HepG2 (cell line): ENCODE data around the gene PRKAB1. TPM values are rescaled to one million over a fixed set of nuclear protein-coding genes. Genes with fewer than 3 reads are reported as not detected.

Source experiments
- HNRNPH1 ChIP-seq: fragments of 200-400 bp; formaldehyde crosslinking; optimal IDR thresholded peaks from 2 replicates; pipeline ENCODE3; 2017; ENCODE audit warnings: mild to moderate bottlenecking, low read depth, low read length
- NKX3-1 ChIP-seq: sonication (generic); formaldehyde crosslinking; IDR thresholded peaks from 2 replicates; pipeline ENCODE4 v1.5.0; 2020; ENCODE audit warnings: missing genetic modification reagents
- RXRB ChIP-seq: IDR thresholded peaks from 2 replicates; pipeline ENCODE4 v1.6.1; 2016; ENCODE audit warnings: borderline replicate concordance, missing genetic modification reagents, missing compliant biosample characterization
- SMAD1 ChIP-seq: sonication (generic); formaldehyde crosslinking; IDR thresholded peaks from 2 replicates; pipeline ENCODE4 v1.4.0; 2020; ENCODE audit warnings: missing genetic modification reagents, low read depth, mild to moderate bottlenecking, borderline replicate concordance
- STAT5B ChIP-seq: sonication (generic); formaldehyde crosslinking; IDR thresholded peaks from 2 replicates; pipeline ENCODE4 v1.4.0; 2020; ENCODE audit warnings: missing genetic modification reagents
- ZBTB20 ChIP-seq: sonication (generic); formaldehyde crosslinking; IDR thresholded peaks from 2 replicates; pipeline ENCODE4 v1.8.1; 2023; ENCODE audit warnings: missing genetic modification reagents, low read depth, mild to moderate bottlenecking, borderline replicate concordance
- ZFP36L1 ChIP-seq: sonication (generic); formaldehyde crosslinking; IDR thresholded peaks from 2 replicates; pipeline ENCODE4 v1.8.0; 2022; ENCODE audit warnings: mild to moderate bottlenecking, missing genetic modification reagents, moderate library complexity
- ZKSCAN5 ChIP-seq: sonication (generic); formaldehyde crosslinking; IDR thresholded peaks from 2 replicates; pipeline ENCODE4 v1.5.1; 2020; ENCODE audit warnings: mild to moderate bottlenecking, missing genetic modification reagents
- ZNF124 ChIP-seq: sonication (generic); formaldehyde crosslinking; IDR thresholded peaks from 2 replicates; pipeline ENCODE4 v1.4.0; 2020; ENCODE audit warnings: missing genetic modification reagents
- ZNF563 ChIP-seq: sonication (generic); formaldehyde crosslinking; IDR thresholded peaks from 2 replicates; pipeline ENCODE4 v1.8.0; 2022; ENCODE audit warnings: mild to moderate bottlenecking, moderate library complexity, missing genetic modification reagents
- ZNF782 ChIP-seq: sonication (generic); formaldehyde crosslinking; IDR thresholded peaks from 2 replicates; pipeline ENCODE4 v1.4.0; 2020; ENCODE audit warnings: missing genetic modification reagents, mild to moderate bottlenecking, borderline replicate concordance
- ZNF83 ChIP-seq: sonication (generic); formaldehyde crosslinking; IDR thresholded peaks from 2 replicates; pipeline ENCODE4 v1.4.0; 2020; ENCODE audit warnings: missing genetic modification reagents, mild to moderate bottlenecking, borderline replicate concordance
- polyA plus RNA-seq, 8 experiments: library from polyadenylated mRNA; depleted of rRNA in 3 of 8; stranded (reverse) in 7 of 8; unstranded in 1 of 8; fragments of >200 nt; fragmentation: Illumina TruSeq in 4 of 8; extraction: Trizol in 4 of 8; gene quantifications; 2 replicates each; pipeline versions ENCODE4 v1.2.1 to v1.2.3, GENCODE V29; 2011 to 2016; ENCODE audit warnings: low read depth in 4 of 8, missing spikeins in 1 of 8, mixed read lengths in 1 of 8; ENCODE audit not compliant: insufficient read depth in 1 of 8
- total RNA-seq, 5 experiments: library from RNA; depleted of rRNA; stranded (reverse); fragments of >200 nt; fragmentation: Illumina TruSeq; extraction: Trizol; gene quantifications; 2 replicates each; pipeline ENCODE4 v1.2.3, GENCODE V29; 2016; ENCODE audit warnings: low read depth in 1 of 5
- TF ChIP-seq, protein P1 (sequence below), 2 experiments: sonication (generic) in 1 of 2; formaldehyde crosslinking in 1 of 2; IDR thresholded peaks; 2 replicates each; pipeline versions ENCODE4 v1.6.1 to v1.9.0; 2014 to 2022; ENCODE audit warnings: antibody characterized with exemption in 1 of 2, borderline replicate concordance in 1 of 2, inconsistent platforms in 1 of 2, low read depth in 1 of 2, missing genetic modification reagents in 1 of 2
- TF ChIP-seq, protein P2 (sequence below): sonication (generic); formaldehyde crosslinking; IDR thresholded peaks from 2 replicates; pipeline ENCODE4 v1.4.0; 2020; ENCODE audit warnings: missing genetic modification reagents
- TF ChIP-seq, protein P3 (sequence below): sonication (generic); formaldehyde crosslinking; IDR thresholded peaks from 2 replicates; pipeline ENCODE4 v1.5.1; 2020; ENCODE audit warnings: missing genetic modification reagents, mild to moderate bottlenecking, borderline replicate concordance
- TF ChIP-seq, protein P4 (sequence below): sonication (generic); formaldehyde crosslinking; IDR thresholded peaks from 2 replicates; pipeline ENCODE4 v1.8.0; 2022; ENCODE audit warnings: mild to moderate bottlenecking, missing genetic modification reagents, borderline replicate concordance

PRKAB1 gene
- total and polyA plus RNA-seq, 2 of the 13 experiments (the other 11 are each of a cell fraction or from before 2014, with no cell fraction given): 28.4 to 35.5 TPM

DNA sequence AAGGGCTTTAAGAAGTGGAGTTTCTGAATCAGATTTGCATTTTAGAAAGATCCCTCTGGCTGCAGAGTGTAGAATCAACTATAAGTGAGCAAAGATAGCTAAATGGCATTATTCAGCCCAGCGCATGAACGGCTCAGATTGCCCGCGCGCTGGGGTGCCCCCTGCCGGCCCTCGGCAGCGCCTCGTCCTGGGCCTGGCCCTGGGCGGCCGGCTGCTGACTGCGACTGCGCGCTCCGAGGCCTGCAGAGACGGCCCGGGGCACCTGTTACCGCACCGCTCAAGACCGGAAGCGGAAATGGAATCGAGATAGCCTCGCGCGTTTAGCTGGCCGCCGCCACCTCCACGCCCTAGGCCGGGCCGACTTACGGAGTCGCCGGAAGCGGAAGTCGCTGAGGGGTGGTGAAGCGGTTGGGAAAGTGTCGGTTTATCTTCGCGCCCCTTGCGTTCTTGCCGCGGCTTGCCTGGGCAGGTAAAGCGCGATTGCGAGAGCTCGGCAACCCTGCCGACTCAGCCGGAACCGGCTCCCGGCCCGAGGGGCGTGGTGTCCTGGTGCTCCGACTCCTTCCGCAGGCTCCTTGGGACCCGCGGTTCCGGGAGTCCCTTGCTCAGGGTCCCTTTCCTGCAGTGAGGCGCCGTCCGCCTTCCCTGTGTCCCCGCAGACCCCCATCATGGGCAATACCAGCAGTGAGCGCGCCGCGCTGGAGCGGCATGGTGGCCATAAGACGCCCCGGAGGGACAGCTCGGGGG lies at the start of gene PRKAB1 (continued):
- TF ChIP-seq, protein P1, sequence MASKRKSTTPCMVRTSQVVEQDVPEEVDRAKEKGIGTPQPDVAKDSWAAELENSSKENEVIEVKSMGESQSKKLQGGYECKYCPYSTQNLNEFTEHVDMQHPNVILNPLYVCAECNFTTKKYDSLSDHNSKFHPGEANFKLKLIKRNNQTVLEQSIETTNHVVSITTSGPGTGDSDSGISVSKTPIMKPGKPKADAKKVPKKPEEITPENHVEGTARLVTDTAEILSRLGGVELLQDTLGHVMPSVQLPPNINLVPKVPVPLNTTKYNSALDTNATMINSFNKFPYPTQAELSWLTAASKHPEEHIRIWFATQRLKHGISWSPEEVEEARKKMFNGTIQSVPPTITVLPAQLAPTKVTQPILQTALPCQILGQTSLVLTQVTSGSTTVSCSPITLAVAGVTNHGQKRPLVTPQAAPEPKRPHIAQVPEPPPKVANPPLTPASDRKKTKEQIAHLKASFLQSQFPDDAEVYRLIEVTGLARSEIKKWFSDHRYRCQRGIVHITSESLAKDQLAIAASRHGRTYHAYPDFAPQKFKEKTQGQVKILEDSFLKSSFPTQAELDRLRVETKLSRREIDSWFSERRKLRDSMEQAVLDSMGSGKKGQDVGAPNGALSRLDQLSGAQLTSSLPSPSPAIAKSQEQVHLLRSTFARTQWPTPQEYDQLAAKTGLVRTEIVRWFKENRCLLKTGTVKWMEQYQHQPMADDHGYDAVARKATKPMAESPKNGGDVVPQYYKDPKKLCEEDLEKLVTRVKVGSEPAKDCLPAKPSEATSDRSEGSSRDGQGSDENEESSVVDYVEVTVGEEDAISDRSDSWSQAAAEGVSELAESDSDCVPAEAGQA (IDR thresholded peaks at IDR 0.05; ENCODE audit: low read depth): peak; percentile 80; the same call in 1 of the 2 replicates
- TF ChIP-seq, protein P1 (CRISPR knock-in tag; IDR thresholded peaks at IDR 0.05; ENCODE audit: borderline replicate concordance): no peak
- TF ChIP-seq, protein P2, sequence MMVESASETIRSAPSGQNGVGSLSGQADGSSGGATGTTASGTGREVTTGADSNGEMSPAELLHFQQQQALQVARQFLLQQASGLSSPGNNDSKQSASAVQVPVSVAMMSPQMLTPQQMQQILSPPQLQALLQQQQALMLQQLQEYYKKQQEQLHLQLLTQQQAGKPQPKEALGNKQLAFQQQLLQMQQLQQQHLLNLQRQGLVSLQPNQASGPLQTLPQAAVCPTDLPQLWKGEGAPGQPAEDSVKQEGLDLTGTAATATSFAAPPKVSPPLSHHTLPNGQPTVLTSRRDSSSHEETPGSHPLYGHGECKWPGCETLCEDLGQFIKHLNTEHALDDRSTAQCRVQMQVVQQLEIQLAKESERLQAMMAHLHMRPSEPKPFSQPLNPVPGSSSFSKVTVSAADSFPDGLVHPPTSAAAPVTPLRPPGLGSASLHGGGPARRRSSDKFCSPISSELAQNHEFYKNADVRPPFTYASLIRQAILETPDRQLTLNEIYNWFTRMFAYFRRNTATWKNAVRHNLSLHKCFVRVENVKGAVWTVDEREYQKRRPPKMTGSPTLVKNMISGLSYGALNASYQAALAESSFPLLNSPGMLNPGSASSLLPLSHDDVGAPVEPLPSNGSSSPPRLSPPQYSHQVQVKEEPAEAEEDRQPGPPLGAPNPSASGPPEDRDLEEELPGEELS: peak; percentile 53; the same call in 1 of the 2 replicates
- TF ChIP-seq NKX3-1 (CRISPR knock-in tag) (no peak), RXRB (CRISPR knock-in tag) (peak; percentile 51), ZNF83 (CRISPR knock-in tag) (peak; percentile 73; the same call in 1 of the 2 replicates), ZKSCAN5 (no peak), HNRNPH1 (peak; percentile 71), ZNF563 (peak; percentile 46), ZFP36L1 (peak; percentile 62; the same call in 1 of the 2 replicates), ZBTB20 (no peak), SMAD1 (CRISPR knock-in tag) (peak; percentile 78; the same call in 1 of the 2 replicates), ZNF124 (CRISPR knock-in tag) (peak; percentile 31; the same call in 1 of the 2 replicates), ZNF782 (no peak), STAT5B (CRISPR knock-in tag) (no peak)
- TF ChIP-seq, protein P3, sequence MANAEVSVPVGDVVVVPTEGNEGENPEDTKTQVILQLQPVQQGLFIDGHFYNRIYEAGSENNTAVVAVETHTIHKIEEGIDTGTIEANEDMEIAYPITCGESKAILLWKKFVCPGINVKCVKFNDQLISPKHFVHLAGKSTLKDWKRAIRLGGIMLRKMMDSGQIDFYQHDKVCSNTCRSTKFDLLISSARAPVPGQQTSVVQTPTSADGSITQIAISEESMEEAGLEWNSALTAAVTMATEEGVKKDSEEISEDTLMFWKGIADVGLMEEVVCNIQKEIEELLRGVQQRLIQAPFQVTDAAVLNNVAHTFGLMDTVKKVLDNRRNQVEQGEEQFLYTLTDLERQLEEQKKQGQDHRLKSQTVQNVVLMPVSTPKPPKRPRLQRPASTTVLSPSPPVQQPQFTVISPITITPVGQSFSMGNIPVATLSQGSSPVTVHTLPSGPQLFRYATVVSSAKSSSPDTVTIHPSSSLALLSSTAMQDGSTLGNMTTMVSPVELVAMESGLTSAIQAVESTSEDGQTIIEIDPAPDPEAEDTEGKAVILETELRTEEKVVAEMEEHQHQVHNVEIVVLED (CRISPR knock-in tag): peak; percentile 86; the same call in 1 of the 2 replicates
- TF ChIP-seq, protein P4, sequence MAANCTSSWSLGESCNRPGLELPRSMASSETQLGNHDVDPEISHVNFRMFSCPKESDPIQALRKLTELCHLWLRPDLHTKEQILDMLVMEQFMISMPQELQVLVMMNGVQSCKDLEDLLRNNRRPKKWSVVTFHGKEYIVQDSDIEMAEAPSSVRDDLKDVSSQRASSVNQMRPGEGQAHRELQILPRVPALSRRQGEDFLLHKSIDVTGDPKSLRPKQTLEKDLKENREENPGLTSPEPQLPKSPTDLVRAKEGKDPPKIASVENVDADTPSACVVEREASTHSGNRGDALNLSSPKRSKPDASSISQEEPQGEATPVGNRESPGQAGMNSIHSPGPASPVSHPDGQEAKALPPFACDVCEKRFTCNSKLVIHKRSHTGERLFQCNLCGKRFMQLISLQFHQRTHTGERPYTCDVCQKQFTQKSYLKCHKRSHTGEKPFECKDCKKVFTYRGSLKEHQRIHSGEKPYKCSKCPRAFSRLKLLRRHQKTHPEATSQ: 0 out of 2 replicates have a peak, but pooled peaks have one; percentile 50
